Testis (tissue), 3 donors: ENCODE results near the gene PANX2. TPM values are rescaled to one million over a fixed set of nuclear protein-coding genes. Genes with fewer than 3 reads are reported as not detected.

Source experiments
- DNase-seq: peaks from one replicate; pipeline ENCODE4 v3.0.0-alpha.2; 2019
- H3K27ac ChIP-seq, 2 donors: fragments of 200-600 bp; sonication (generic); one replicate each; pipeline ENCODE4 v1.5.1; 2019
- H3K27me3 ChIP-seq: fragments of 200-600 bp; sonication (generic); one replicate; pipeline ENCODE4 v1.5.1; 2019
- H3K36me3 ChIP-seq: fragments of 200-600 bp; sonication (generic); one replicate; pipeline ENCODE4 v1.5.1; 2017; ENCODE audit warnings: low read depth; ENCODE audit errors: missing control alignments
- H3K4me1 ChIP-seq: fragments of 200-600 bp; sonication (generic); one replicate; pipeline ENCODE4 v1.5.1; 2019
- H3K4me3 ChIP-seq, 2 donors: fragments of 200-600 bp; sonication (generic); one replicate each; pipeline ENCODE4 v1.5.1; 2017 to 2019
- H3K9me3 ChIP-seq: fragments of 200-600 bp; sonication (generic); one replicate; pipeline ENCODE4 v1.5.1; 2017
- CTCF ChIP-seq, 3 experiments: fragments of 450-650 bp in 2 of 3; fragments of 200-600 bp in 1 of 3; sonication (generic) in 1 of 3; IDR thresholded peaks; one replicate each; pipeline ENCODE4 v1.5.1; 2016 to 2019; ENCODE audit warnings: antibody characterized with exemption in 3 of 3, mild to moderate bottlenecking in 2 of 3, moderate library complexity in 1 of 3
- POLR2A ChIP-seq: fragments of 450-650 bp; IDR thresholded peaks from one replicate; pipeline ENCODE4 v1.6.1; 2017; ENCODE audit warnings: antibody characterized with exemption, mild to moderate bottlenecking, moderate library complexity
- WGBS, 2 donors: methylation state at CpG; one replicate each; pipeline ENCODE4 v1.1.5; 2018; 5-methylcytosine and 5-hydroxymethylcytosine counted together
- intact Hi-C: fragments of 100-400 bp; cut with DNase I; formaldehyde crosslinking; loops from one replicate; pipeline ENCODE4 v1.15.1; 2023; ENCODE audit warnings: low total_unique reads
- polyA plus RNA-seq: library from polyadenylated mRNA; stranded (reverse); fragments of 350-450 nt; fragmentation: Illumina TruSeq; extraction: RNeasy Lipid Tissue Mini Kit (QIAGEN cat#74804); gene quantifications from one replicate; pipeline ENCODE4 v1.2.3, GENCODE V29; 2014; ENCODE audit warnings: low read depth, low replicate concordance; ENCODE audit not compliant: insufficient read depth
- total RNA-seq, 2 donors: library from RNA; depleted of rRNA; stranded (reverse); fragments of >200 nt; gene quantifications; one replicate each; pipeline ENCODE4 v1.2.3, GENCODE V29; 2016

Gene PANX2
- total and polyA plus RNA-seq, 3 donors from 2014 or later, result 2.0 to 6.3 (median 5.3) TPM

GRCh38 chr22:50193621-50194020 lies 23.1 kb downstream of the PANX2 start:
- WGBS, 2 donors, result 80 to 90% methylated on average over 3 to 8 of the region's 8 CpGs
- H3K4me1 ChIP-seq, result peaks cover 23% of the 10 kb centered on the region
- H3K4me3 ChIP-seq, result no peak overlapping the region
- no peak for DNase-seq
- no peaks in the 10 kb centered on the region for H3K9me3 ChIP-seq
- H3K27me3 ChIP-seq, result no peaks in the 10 kb centered on the region
- H3K36me3 ChIP-seq, result no peaks in the 10 kb centered on the region
- TF ChIP-seq CTCF (IDR thresholded peaks at IDR 0.05), result no peak
- TF ChIP-seq POLR2A, result no peak
- H3K27ac ChIP-seq, result no peak overlapping the region
- intact Hi-C loops, result no loop called here

- intact Hi-C loops, result no loop called here
These were observed 23.7 kb downstream of the PANX2 start for GRCh38 chr22:50194037-50194805.

GRCh38 chr22:50196256-50196655 lies 25.7 kb downstream of the PANX2 start:
- TF ChIP-seq POLR2A (no peak), CTCF (IDR thresholded peaks at IDR 0.05) (no peak)
- intact Hi-C loops, result no loop called here
- Histone ChIP-seq H3K9me3 (no peaks in the 10 kb centered on the region), H3K36me3 (no peaks in the 10 kb centered on the region), H3K4me1 (peaks cover 7% of the 10 kb centered on the region), H3K27ac (no peak overlapping the region), H3K27me3 (no peaks in the 10 kb centered on the region), H3K4me3 (no peak overlapping the region)
- 86 to 90% methylated on average over 2 to 18 of the region's 18 CpGs for WGBS, 2 donors
- no peak for DNase-seq

More at GRCh38 chr22:50194037-50194805, 23.7 kb downstream of the PANX2 start:
- TF ChIP-seq POLR2A (no peak), CTCF (IDR thresholded peaks at IDR 0.05) (no peak)
- WGBS, 2 donors, result 91 to 93% methylated on average over 20 to 44 of the region's 44 CpGs
- Histone ChIP-seq H3K27me3 (no peaks in the 10 kb centered on the region), H3K4me1 (peaks cover 21% of the 10 kb centered on the region), H3K9me3 (no peaks in the 10 kb centered on the region), H3K36me3 (no peaks in the 10 kb centered on the region), H3K4me3 (no peak overlapping the region), H3K27ac (no peak overlapping the region)
- no peak for DNase-seq

- H3K9me3 ChIP-seq, result no peaks in the 10 kb centered on the region
- TF ChIP-seq POLR2A (no peak), CTCF (IDR thresholded peaks at IDR 0.05) (no peak)
- H3K36me3 ChIP-seq, result no peaks in the 10 kb centered on the region
- WGBS, 2 donors, result 89 to 90% methylated on average over 5 to 23 of the region's 23 CpGs
- intact Hi-C loops, result no loop called here
- H3K4me1 ChIP-seq, result peaks cover 12% of the 10 kb centered on the region
- no peak overlapping the region for H3K4me3 ChIP-seq
- H3K27me3 ChIP-seq, result no peaks in the 10 kb centered on the region
- DNase-seq, result no peak
- no peak overlapping the region for H3K27ac ChIP-seq
These were observed 26.7 kb downstream of the PANX2 start for GRCh38 chr22:50197000-50197800.
